ENCODE measurements around the gene CRTAC1.

Gene CRTAC1

DNA sequence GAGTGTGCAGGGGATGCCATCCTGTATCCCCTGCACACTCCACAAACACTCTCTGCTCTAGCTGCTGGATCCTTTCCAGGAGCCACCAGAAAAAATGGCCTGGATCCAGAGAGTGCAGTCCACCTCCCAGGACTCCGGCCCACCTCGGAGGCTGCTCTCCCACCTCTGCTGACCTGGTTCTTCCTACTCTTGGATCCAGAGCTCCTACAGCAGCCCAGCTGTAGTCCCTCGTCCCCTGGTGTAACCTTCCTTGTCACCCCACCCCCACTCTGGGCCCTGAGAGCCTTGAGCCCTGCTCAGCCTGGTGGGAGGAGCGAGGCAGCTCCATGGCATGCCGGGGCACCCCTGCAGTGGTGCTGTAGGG lies 126.4 kb downstream of the CRTAC1 start:
- DNase-seq: no peak
- Histone ChIP-seq H3K4me1 (no peaks in the 10 kb centered on the region), H3K4me3 (ENCODE audit: low read depth, low read length) (no peak overlapping the region), H3K9me3 (no peaks in the 10 kb centered on the region), H3K27me3 (no peaks in the 10 kb centered on the region), H3K36me3 (no peaks in the 10 kb centered on the region)
- TF ChIP-seq, protein P1, sequence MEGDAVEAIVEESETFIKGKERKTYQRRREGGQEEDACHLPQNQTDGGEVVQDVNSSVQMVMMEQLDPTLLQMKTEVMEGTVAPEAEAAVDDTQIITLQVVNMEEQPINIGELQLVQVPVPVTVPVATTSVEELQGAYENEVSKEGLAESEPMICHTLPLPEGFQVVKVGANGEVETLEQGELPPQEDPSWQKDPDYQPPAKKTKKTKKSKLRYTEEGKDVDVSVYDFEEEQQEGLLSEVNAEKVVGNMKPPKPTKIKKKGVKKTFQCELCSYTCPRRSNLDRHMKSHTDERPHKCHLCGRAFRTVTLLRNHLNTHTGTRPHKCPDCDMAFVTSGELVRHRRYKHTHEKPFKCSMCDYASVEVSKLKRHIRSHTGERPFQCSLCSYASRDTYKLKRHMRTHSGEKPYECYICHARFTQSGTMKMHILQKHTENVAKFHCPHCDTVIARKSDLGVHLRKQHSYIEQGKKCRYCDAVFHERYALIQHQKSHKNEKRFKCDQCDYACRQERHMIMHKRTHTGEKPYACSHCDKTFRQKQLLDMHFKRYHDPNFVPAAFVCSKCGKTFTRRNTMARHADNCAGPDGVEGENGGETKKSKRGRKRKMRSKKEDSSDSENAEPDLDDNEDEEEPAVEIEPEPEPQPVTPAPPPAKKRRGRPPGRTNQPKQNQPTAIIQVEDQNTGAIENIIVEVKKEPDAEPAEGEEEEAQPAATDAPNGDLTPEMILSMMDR (IDR thresholded peaks at IDR 0.05; ENCODE audit: low read depth, low read length): no peak

DNA sequence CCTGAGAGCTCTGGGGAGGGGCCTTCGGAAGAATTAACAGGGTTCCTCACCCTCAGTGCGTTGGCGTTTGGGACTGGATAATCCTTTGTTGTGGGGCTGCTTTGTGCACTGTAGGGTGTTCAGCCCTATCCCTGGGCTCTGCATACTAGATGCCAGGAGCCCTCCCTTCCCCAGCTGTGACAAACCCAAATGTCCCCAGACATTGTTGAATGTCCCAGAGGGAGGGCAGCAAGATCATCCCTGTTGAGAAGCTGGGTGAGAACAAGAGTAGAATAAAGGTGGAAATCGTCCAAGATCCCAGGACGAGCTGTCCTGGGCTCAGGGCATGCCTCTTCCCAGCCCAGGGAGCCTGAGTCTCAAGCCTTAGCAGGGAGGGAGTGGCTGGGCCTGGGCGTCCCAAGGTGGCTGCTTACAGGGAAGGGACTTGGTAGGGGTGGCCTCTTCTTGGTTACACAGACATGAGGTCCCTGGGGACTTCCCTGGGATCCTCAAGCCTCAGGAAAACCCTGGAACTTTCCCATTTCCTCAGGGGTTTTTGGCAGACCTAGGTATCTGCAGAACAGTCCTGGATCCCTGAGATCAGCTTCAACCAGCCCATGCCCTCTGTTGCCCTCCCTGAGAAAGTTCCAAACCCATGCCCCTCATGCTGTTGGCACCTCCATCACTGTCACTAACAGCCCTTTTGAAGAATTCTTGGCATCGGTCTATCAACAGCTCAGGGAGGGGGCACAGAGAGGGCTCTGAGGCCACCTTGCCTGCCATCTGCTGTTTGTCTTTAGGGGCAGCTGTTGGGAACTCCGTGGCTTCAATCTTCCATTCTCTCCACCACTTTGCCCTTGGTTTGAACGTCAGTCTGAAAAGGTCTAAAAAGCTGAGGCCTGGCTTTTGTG lies 127.0 kb downstream of the CRTAC1 start:
- Histone ChIP-seq H3K4me1 (no peaks in the 10 kb centered on the region), H3K9me3 (no peaks in the 10 kb centered on the region), H3K36me3 (no peaks in the 10 kb centered on the region), H3K27me3 (no peaks in the 10 kb centered on the region), H3K4me3 (ENCODE audit: low read depth, low read length) (no peak overlapping the region)
- no peak for DNase-seq
- TF ChIP-seq, protein P1 (IDR thresholded peaks at IDR 0.05; ENCODE audit: low read depth, low read length): 0 out of 2 replicates have a peak, but pooled peaks have one; percentile 9

DNA sequence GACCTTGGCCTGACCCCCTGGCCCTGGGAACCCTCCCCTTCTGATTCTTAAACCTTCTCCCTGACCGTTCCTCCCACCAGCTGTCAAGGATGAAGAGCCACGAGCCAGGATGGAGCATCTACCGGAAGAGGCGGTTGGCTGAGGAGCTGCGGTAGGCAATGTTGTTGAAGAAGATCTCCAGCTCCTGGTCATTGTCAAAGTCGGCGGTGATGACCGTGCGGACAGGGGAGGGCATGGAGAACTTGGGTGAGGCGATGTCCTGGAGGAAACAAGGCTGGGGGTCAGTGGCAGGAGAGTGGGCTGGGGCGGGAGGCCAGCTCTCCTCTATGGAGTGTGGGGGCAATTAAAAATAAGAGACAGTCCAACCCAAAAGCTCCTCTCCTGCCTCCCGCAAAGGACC lies 129.0 kb downstream of the CRTAC1 start:
- TF ChIP-seq, protein P1 (IDR thresholded peaks at IDR 0.05; ENCODE audit: low read depth, low read length): no peak
- Histone ChIP-seq H3K4me1 (no peaks in the 10 kb centered on the region), H3K9me3 (no peaks in the 10 kb centered on the region), H3K4me3 (ENCODE audit: low read depth, low read length) (no peak overlapping the region), H3K27me3 (no peaks in the 10 kb centered on the region), H3K36me3 (no peaks in the 10 kb centered on the region)
- DNase-seq: no peak

DNA sequence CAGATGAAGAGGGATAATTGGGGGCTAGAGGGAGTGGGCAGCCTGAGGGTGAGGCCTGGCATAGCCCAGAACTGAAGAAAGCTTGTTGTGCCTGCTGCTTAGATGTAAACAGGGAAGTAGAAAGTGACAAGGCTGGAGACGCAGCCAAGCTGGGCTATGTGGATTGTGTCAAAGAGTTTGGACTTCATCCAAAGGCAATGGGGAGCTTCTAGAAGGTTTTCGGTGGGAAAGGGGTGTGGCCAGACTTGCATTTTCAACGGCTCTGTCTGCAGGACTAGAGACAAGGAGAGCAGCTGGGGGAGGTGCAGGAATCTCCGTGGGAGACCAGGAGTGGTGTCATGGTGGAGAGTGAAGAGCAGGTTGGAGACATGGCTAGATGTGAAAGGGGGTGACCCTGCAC lies 132.0 kb downstream of the CRTAC1 start:
- Histone ChIP-seq H3K4me1 (no peaks in the 10 kb centered on the region), H3K4me3 (ENCODE audit: low read depth, low read length) (no peak overlapping the region), H3K9me3 (no peaks in the 10 kb centered on the region), H3K36me3 (no peaks in the 10 kb centered on the region), H3K27me3 (no peaks in the 10 kb centered on the region)
- DNase-seq: no peak
- TF ChIP-seq, protein P1 (IDR thresholded peaks at IDR 0.05; ENCODE audit: low read depth, low read length): no peak

DNA sequence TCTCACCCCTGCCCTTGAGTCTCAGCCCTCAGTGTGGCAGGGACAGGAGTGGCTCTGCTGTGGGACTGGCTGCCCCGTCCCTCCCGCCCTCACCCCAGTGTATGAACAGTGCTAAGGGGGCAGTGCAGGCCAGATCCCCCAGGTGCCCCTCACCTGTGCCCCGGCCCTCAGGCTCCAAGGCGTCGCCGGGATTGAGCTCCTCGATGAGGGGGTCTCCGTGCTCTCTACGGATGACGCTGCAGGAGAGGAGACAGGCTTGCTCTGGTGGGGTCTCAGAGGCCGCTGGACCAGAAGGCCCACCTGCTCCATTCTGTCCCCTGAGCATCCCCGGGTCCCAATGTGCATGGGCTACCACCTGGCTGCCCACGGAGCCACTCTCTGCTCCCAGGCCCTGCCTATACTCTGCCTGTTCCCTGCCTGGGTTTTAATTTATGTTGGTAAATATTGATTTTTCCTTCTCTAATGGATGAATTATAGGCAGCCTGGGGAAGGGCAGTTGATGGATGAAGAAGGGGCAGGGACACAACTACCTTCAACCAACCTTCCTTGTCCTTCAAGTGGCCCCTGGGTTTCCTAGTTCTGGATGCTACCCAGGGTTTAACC lies 133.6 kb downstream of the CRTAC1 start:
- TF ChIP-seq, protein P1 (IDR thresholded peaks at IDR 0.05; ENCODE audit: low read depth, low read length): no peak
- no peaks in the 10 kb centered on the region for H3K4me1 ChIP-seq
- no peaks in the 10 kb centered on the region for H3K27me3 ChIP-seq
- DNase-seq: no peak
- no peaks in the 10 kb centered on the region for H3K36me3 ChIP-seq
- no peak overlapping the region for H3K4me3 ChIP-seq (ENCODE audit: low read depth, low read length)
- H3K9me3 ChIP-seq: no peaks in the 10 kb centered on the region

DNA sequence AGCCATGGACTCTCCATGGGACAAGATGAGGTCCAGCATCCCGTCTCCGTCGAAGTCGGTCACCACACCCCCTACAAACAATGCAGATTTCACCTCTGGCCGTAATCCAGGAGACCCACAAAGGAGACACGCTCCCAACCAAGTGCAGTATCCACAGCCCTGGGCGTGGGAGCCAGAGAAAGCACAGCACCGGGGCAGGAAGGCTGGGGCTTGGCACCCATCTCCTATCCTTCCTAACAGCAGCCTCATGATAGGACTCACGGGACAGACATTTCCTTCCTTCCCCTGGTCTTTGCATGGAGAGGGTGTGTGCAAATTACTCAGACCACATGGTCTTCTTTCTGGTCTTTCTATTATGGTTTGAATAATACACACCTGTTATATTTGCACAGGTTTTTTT lies 134.5 kb downstream of the CRTAC1 start:
- no peaks in the 10 kb centered on the region for H3K9me3 ChIP-seq
- TF ChIP-seq, protein P1 (IDR thresholded peaks at IDR 0.05; ENCODE audit: low read depth, low read length): no peak
- H3K36me3 ChIP-seq: no peaks in the 10 kb centered on the region
- no peaks in the 10 kb centered on the region for H3K4me1 ChIP-seq
- no peak for DNase-seq
- no peaks in the 10 kb centered on the region for H3K27me3 ChIP-seq
- no peak overlapping the region for H3K4me3 ChIP-seq (ENCODE audit: low read depth, low read length)

Data from BE2C (cell line).